Esophagus muscularis mucosa (tissue), 4 donors: ENCODE data around the gene TXK. TPM values are rescaled to one million over a fixed set of nuclear protein-coding genes. Genes with fewer than 3 reads are reported as not detected.

Source experiments
- DNase-seq: peaks from one replicate; pipeline ENCODE4 v3.0.0-alpha.2; 2017; ENCODE audit errors: extremely low spot score
- H3K27ac ChIP-seq, 4 donors: fragments of 200-600 bp; sonication (generic); replicated peaks in 1 of 4; 1 replicate in 3 of 4; 2 replicates in 1 of 4; pipeline ENCODE4 v1.5.1; 2016 to 2019; ENCODE audit warnings: mild to moderate bottlenecking in 1 of 4
- H3K27me3 ChIP-seq, 4 donors: fragments of 200-600 bp; sonication (generic); one replicate each; pipeline versions ENCODE4 v1.5.1 to v1.6.0; 2016 to 2019
- H3K36me3 ChIP-seq, 4 donors: fragments of 200-600 bp; sonication (generic); one replicate each; pipeline ENCODE4 v1.5.1; 2016 to 2019
- H3K4me1 ChIP-seq, 4 donors: fragments of 200-600 bp; sonication (generic); one replicate each; pipeline ENCODE4 v1.5.1; 2016 to 2019
- H3K4me3 ChIP-seq, 4 donors: fragments of 200-600 bp; sonication (generic); 1 replicate in 2 of 4; 2 replicates in 2 of 4; pipeline ENCODE4 v1.5.1; 2016 to 2019; ENCODE audit warnings: mild to moderate bottlenecking in 4 of 4, moderate library complexity in 1 of 4
- H3K9me3 ChIP-seq, 4 donors: fragments of 200-600 bp; sonication (generic); 1 replicate in 3 of 4; 2 replicates in 1 of 4; pipeline ENCODE4 v1.5.1; 2016 to 2019
- CTCF ChIP-seq, 3 experiments: fragments of 200-600 bp in 2 of 3; fragments of 450-650 bp in 1 of 3; sonication (generic) in 2 of 3; IDR thresholded peaks; one replicate each; pipeline ENCODE4 v1.5.1; 2017 to 2019; ENCODE audit warnings: antibody characterized with exemption in 3 of 3, mild to moderate bottlenecking in 2 of 3, moderate library complexity in 1 of 3
- EP300 ChIP-seq: sonication (generic); formaldehyde crosslinking; IDR thresholded peaks from one replicate; pipeline ENCODE4 v1.6.1; 2017; ENCODE audit warnings: antibody characterized with exemption
- POLR2A ChIP-seq: fragments of 450-650 bp; IDR thresholded peaks from one replicate; pipeline ENCODE4 v1.6.1; 2017; ENCODE audit warnings: antibody characterized with exemption, moderate library complexity, mild to moderate bottlenecking, low read depth
- POLR2AphosphoS5 ChIP-seq, 2 donors: sonication (generic); formaldehyde crosslinking; IDR thresholded peaks; one replicate each; pipeline ENCODE4 v1.6.1; 2017; ENCODE audit warnings: antibody characterized with exemption in 2 of 2
- WGBS: methylation state at CpG from one replicate; pipeline ENCODE4 v1.1.5; 2018; 5-methylcytosine and 5-hydroxymethylcytosine counted together
- intact Hi-C: fragments of 100-400 bp; cut with DNase I; formaldehyde crosslinking; loops from one replicate; pipeline ENCODE4 v1.15.1; 2023
- total RNA-seq, 4 donors: library from RNA; depleted of rRNA; stranded (reverse); fragments of >200 nt; gene quantifications; one replicate each; pipeline versions ENCODE4 v1.1.0 to v1.2.1, GENCODE V29; 2016

The TXK gene
- total RNA-seq, 4 donors from 2014 or later, result 0.92 to 2.1 (median 1.1) TPM

DNA sequence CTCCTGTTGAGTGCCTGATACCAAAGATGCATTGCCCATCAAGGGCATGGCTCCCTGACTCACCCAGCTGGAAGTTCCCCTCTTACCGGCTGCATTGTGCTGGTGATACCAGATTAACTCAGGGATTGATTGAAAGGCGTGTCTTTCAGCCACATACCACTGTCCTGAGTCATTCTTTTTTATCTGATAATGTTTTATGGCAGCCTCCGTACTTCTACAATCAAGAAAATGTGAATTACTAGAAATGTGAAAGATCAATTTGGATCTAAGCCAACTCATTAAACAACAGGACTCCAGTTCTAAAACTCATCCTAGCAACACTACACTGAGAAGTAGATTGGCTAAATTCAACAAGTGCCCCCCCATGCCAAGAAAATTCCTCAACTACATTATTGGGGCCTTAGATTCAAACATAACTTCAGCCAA, 40.0 kb downstream of the TXK start:
- intact Hi-C loops, result no loop called here
- TF ChIP-seq POLR2A (no peak), POLR2AphosphoS5 (IDR thresholded peaks at IDR 0.05) (no peak), CTCF (IDR thresholded peaks at IDR 0.05) (no peak), EP300 (no peak)
- H3K36me3 ChIP-seq, result no peaks in the 10 kb centered on the region
- 70% methylated on average over 3 of the region's 3 CpGs for WGBS
- no peaks in the 10 kb centered on the region for H3K27me3 ChIP-seq
- no peaks in the 10 kb centered on the region for H3K4me1 ChIP-seq
- DNase-seq, result no peak
- no peak overlapping the region for H3K27ac ChIP-seq
- H3K9me3 ChIP-seq, result no peaks in the 10 kb centered on the region
- H3K4me3 ChIP-seq, result no peak overlapping the region

- no peaks in the 10 kb centered on the region for H3K27me3 ChIP-seq
- no peaks in the 10 kb centered on the region for H3K9me3 ChIP-seq
- H3K36me3 ChIP-seq, result no peaks in the 10 kb centered on the region
- intact Hi-C loops, result no loop called here
- no peaks in the 10 kb centered on the region for H3K4me1 ChIP-seq
- H3K27ac ChIP-seq, result no peak overlapping the region
- DNase-seq, result no peak
- 65% methylated on average over 5 of the region's 5 CpGs for WGBS
- H3K4me3 ChIP-seq, result no peak overlapping the region
- TF ChIP-seq EP300 (no peak), POLR2A (no peak), CTCF (IDR thresholded peaks at IDR 0.05) (no peak), POLR2AphosphoS5 (IDR thresholded peaks at IDR 0.05) (no peak)
These were observed 43.4 kb downstream of the TXK start for GRCh38 chr4:48090621-48091020.

DNA sequence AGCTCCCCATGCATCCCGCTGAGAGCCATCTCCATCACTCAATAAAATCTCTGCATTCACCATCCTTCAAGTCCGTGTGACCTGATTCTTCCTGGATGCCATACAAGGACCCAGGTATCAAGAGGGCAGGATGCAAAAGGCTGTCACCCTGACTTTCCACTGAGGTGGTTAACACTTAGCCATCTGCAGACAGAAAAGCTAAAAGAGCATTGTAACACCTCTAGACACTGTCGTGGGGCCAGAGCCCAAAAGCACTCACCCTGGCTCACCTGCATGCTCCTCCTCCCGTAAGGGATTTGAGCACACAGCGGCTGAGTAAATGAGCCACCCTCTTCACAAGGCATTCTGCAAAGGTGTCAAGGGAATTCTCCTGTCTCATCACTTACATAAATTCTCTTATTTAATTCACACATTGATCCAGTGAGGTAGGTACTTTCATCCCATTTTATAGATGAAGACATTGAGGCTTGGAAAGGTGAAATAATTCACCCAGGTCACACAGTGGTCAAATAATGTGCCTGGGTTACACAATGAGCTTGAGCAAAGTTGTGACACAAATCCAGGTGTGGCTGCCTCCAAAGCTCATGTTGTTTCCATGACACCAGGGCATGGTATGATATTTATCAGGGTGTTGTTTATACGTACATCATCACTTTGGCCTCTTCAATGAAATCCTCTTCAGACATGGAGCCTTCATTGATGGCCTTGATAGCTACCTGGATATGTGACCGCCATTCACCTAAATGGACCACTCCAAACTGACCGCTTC, 48.0 kb downstream of the TXK start:
- intact Hi-C loops, result loop anchor here (2.0 to 10.0 kb wide), 2 partner anchors 83 to 421 kb away; no protein-coding TSS in a partner anchor
- WGBS, result 64% methylated on average over 8 of the region's 8 CpGs

DNA sequence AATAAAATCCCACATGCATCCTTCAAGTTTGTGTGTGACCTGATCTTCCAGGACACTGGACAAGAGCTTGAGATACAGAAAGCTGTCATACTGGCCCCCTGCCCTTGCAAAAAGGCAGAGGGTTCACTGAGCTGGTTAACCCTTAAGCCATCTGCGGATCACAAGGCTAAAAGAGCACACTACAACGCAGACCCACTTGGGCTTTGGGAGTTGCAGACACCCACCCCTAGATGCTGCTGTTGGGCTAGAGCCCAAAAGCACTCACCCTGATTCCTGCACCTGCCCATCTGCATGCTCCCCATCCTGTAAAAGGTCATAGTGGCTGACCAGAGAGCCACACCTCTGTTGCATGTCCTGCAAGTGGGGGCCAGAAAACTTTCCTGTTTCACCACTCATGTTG, 51.1 kb downstream of the TXK start:
- Histone ChIP-seq H3K27me3 (no peaks in the 10 kb centered on the region), H3K4me1 (no peaks in the 10 kb centered on the region), H3K9me3 (no peaks in the 10 kb centered on the region), H3K36me3 (no peaks in the 10 kb centered on the region), H3K27ac (no peak overlapping the region), H3K4me3 (no peak overlapping the region)
- no peak for TF ChIP-seq CTCF (IDR thresholded peaks at IDR 0.05)
- no peak for TF ChIP-seq POLR2AphosphoS5 (IDR thresholded peaks at IDR 0.05)
- no peak for TF ChIP-seq EP300
- no peak for TF ChIP-seq POLR2A
- intact Hi-C loops, result loop anchor here (5.0 to 10.0 kb wide), 2 partner anchors 66 to 418 kb away; partner anchors contain the start of genes CNGA1 and NIPAL1
- WGBS, result 71% methylated on average over 2 of the region's 2 CpGs
- DNase-seq, result no peak

More for the DNA sequence above, 48.0 kb downstream of the TXK start:
- H3K36me3 ChIP-seq, result no peaks in the 10 kb centered on the region
- no peak overlapping the region for H3K27ac ChIP-seq
- no peaks in the 10 kb centered on the region for H3K4me1 ChIP-seq
- no peaks in the 10 kb centered on the region for H3K27me3 ChIP-seq
- no peak overlapping the region for H3K4me3 ChIP-seq
- H3K9me3 ChIP-seq, result no peaks in the 10 kb centered on the region
- DNase-seq, result no peak
- TF ChIP-seq POLR2A (no peak), CTCF (IDR thresholded peaks at IDR 0.05) (no peak), POLR2AphosphoS5 (IDR thresholded peaks at IDR 0.05) (no peak), EP300 (no peak)
